ENCODE measurements around the gene RNU7-1. TPM values are rescaled to one million over a fixed set of nuclear protein-coding genes. Genes with fewer than 3 reads are reported as not detected.

The RNU7-1 gene
- total and polyA plus RNA-seq, 10 donors: not detected

- H3K4me1 ChIP-seq: peaks cover 6 to 32% (median 18%) of the 10 kb centered on the region in 6 donors
- DNase-seq: no peak
- intact Hi-C loops (cut with DNase I; ENCODE audit: low total_unique reads): no loop called here
- H3K36me3 ChIP-seq: no peaks in the 10 kb centered on the region
- 34 to 44% (median 38%) methylated on average over 10 of the region's 10 CpGs for WGBS, 5 donors
- H3K4me3 ChIP-seq: no peak overlapping the region
- no peaks in the 10 kb centered on the region for H3K27me3 ChIP-seq (replicated peaks in 1 of 7)
- no peak for TF ChIP-seq POLR2A (IDR thresholded peaks at IDR 0.05)
- TF ChIP-seq POLR2AphosphoS5 (IDR thresholded peaks at IDR 0.05): peak in 1 of 3 donors; percentile 40
- H3K9me3 ChIP-seq: no peaks in the 10 kb centered on the region
- peak overlapping the region in 4 of 8 donors; percentile 27 to 51 (median 36) for H3K27ac ChIP-seq
These were observed 43.6 kb upstream of the RNU7-1 start for GRCh38 chr12:6899837-6900519.

GRCh38 chr12:6902448-6902847 lies 41.2 kb upstream of the RNU7-1 start:
- 84 to 94% (median 91%) methylated on average over 4 of the region's 4 CpGs for WGBS, 5 donors
- no peak overlapping the region for H3K27ac ChIP-seq
- no peak overlapping the region for H3K4me3 ChIP-seq
- no peaks in the 10 kb centered on the region for H3K27me3 ChIP-seq (replicated peaks in 1 of 7)
- DNase-seq: no peak
- H3K9me3 ChIP-seq: no peaks in the 10 kb centered on the region
- no peak for TF ChIP-seq POLR2A (IDR thresholded peaks at IDR 0.05)
- TF ChIP-seq, protein P1, sequence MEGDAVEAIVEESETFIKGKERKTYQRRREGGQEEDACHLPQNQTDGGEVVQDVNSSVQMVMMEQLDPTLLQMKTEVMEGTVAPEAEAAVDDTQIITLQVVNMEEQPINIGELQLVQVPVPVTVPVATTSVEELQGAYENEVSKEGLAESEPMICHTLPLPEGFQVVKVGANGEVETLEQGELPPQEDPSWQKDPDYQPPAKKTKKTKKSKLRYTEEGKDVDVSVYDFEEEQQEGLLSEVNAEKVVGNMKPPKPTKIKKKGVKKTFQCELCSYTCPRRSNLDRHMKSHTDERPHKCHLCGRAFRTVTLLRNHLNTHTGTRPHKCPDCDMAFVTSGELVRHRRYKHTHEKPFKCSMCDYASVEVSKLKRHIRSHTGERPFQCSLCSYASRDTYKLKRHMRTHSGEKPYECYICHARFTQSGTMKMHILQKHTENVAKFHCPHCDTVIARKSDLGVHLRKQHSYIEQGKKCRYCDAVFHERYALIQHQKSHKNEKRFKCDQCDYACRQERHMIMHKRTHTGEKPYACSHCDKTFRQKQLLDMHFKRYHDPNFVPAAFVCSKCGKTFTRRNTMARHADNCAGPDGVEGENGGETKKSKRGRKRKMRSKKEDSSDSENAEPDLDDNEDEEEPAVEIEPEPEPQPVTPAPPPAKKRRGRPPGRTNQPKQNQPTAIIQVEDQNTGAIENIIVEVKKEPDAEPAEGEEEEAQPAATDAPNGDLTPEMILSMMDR (IDR thresholded peaks at IDR 0.05 in 8 of 11, conservative IDR thresholded peaks at IDR 0.05 in 3 of 11): no peak
- TF ChIP-seq POLR2AphosphoS5 (IDR thresholded peaks at IDR 0.05): no peak
- intact Hi-C loops (cut with DNase I; ENCODE audit: low total_unique reads): no loop called here
- peaks cover 10 to 41% (median 23%) of the 10 kb centered on the region in 6 donors for H3K4me1 ChIP-seq
- peaks cover 0 to 12% (median 0%) of the 10 kb centered on the region in 6 donors for H3K36me3 ChIP-seq

DNA sequence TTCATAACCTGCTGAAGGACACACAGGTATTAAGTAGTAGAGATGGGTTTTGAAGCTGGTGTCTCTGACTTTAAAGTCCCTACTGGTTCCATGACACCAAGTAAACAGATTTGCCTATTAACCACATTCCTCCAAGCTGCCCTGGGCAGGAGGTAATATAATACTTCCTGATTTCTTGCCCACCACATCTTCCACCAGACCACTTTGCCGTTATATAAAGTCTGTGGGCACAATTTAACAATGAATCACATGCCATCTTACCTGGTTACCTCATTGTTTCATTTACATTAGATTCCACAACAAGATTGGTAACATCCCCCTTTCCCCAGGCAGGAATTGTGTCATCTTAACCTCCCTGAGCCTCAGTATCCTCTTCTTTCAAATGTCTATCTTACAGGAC lies 39.9 kb upstream of the RNU7-1 start:
- no peak for TF ChIP-seq POLR2AphosphoS5 (IDR thresholded peaks at IDR 0.05)
- TF ChIP-seq POLR2A (IDR thresholded peaks at IDR 0.05): no peak
- TF ChIP-seq, protein P1 (IDR thresholded peaks at IDR 0.05 in 8 of 11, conservative IDR thresholded peaks at IDR 0.05 in 3 of 11): no peak
- Histone ChIP-seq H3K9me3 (no peaks in the 10 kb centered on the region), H3K36me3 (peaks cover 0 to 18% (median 0%) of the 10 kb centered on the region in 6 donors), H3K27me3 (replicated peaks in 1 of 7) (no peaks in the 10 kb centered on the region), H3K4me1 (peaks cover 10 to 41% (median 23%) of the 10 kb centered on the region in 6 donors), H3K4me3 (peak overlapping the region in 1 of 8 donors; percentile 84), H3K27ac (peak overlapping the region in 3 of 8 donors; percentile 85 to 90 (median 85))
- intact Hi-C loops (cut with DNase I; ENCODE audit: low total_unique reads): no loop called here
- WGBS, 5 donors: 33 to 68% (median 46%) methylated on average over 1 of the region's 1 CpG
- DNase-seq: no peak

- peak; percentile 99 for DNase-seq
- Histone ChIP-seq H3K27ac (peak within 1 kb of the TSS; percentile 42 to 90 (median 82)), H3K4me3 (peak within 1 kb of the TSS; percentile 54 to 84 (median 64)), H3K36me3 (peaks cover 0 to 18% (median 0%) of the 10 kb centered on the region in 6 donors), H3K4me1 (peaks cover 10 to 36% (median 21%) of the 10 kb centered on the region in 6 donors), H3K27me3 (replicated peaks in 1 of 7) (no peaks in the 10 kb centered on the region), H3K9me3 (no peaks in the 10 kb centered on the region)
- intact Hi-C loops (cut with DNase I; ENCODE audit: low total_unique reads): no loop called here
- WGBS, 5 donors: 5 to 8% (median 7%) methylated on average over 34 of the region's 34 CpGs
- TF ChIP-seq POLR2A (IDR thresholded peaks at IDR 0.05) (peak in 1 of 3 donors; percentile 54), POLR2AphosphoS5 (IDR thresholded peaks at IDR 0.05) (peak; percentile 79 to 90 (median 88))
- TF ChIP-seq, protein P1 (IDR thresholded peaks at IDR 0.05 in 8 of 11, conservative IDR thresholded peaks at IDR 0.05 in 3 of 11): peak in 1 of 11 experiments; percentile 20
These were observed 39.0 kb upstream of the RNU7-1 start, which contains the start of gene LRRC23 for GRCh38 chr12:6904280-6905276. LRRC23 (plus strand) TSS chr12:6904822; CDS start chr12:6905634, 812 bp downstream.

All from spleen (tissue), 11 donors.